WTC11 (cell line): ENCODE results near the gene EXOC6. TPM values are rescaled to one million over a fixed set of nuclear protein-coding genes. Genes with fewer than 3 reads are reported as not detected.

Source experiments
- ATAC-seq: fragments of 200-7000 bp; cut with Tn5 transposase; 2 replicates; pipeline ENCODE4 v1.10.0; 2021; ENCODE audit warnings: mild to moderate bottlenecking, moderate library complexity
- CTCF ChIA-PET: fragments of 300-600 bp; sonication (Branson Sonifier 250); formaldehyde crosslinking; loops from one replicate; lab custom pipeline; 2021; ENCODE audit warnings: antibody characterized with exemption; lab: Charles Lee
- POLR2A ChIA-PET: fragments of 350-600 bp; sonication (Branson Sonifier 250); formaldehyde crosslinking; loops from one replicate; lab custom pipeline; 2021; ENCODE audit warnings: antibody characterized with exemption; lab: Charles Lee
- DNase-seq: peaks from one replicate; pipeline ENCODE4 v3.0.0; 2021; ENCODE audit warnings: low spot score
- H3K27ac Mint-ChIP-seq: 2 replicates; pipeline ENCODE4 v1.8.0; 2021; ENCODE audit warnings: mixed read lengths
- H3K27me3 Mint-ChIP-seq: 2 replicates; pipeline ENCODE4 v1.8.0; 2021; ENCODE audit warnings: low read depth, mild to moderate bottlenecking, moderate library complexity, mixed read lengths
- H3K36me3 Mint-ChIP-seq: 2 replicates; pipeline ENCODE4 v1.8.0; 2021; ENCODE audit warnings: mixed read lengths
- H3K4me1 Mint-ChIP-seq: 2 replicates; pipeline ENCODE4 v1.8.0; 2022; ENCODE audit warnings: mixed read lengths
- H3K4me3 Mint-ChIP-seq: 2 replicates; pipeline ENCODE4 v1.8.0; 2021; ENCODE audit warnings: mild to moderate bottlenecking, moderate library complexity, mixed read lengths
- H3K9me3 Mint-ChIP-seq: 2 replicates; pipeline ENCODE4 v1.8.0; 2021; ENCODE audit warnings: mixed read lengths
- ARID4B ChIP-seq: sonication (generic); formaldehyde crosslinking; IDR thresholded peaks from 2 replicates; pipeline ENCODE4 v1.8.0; 2023; ENCODE audit warnings: missing genetic modification reagents, mild to moderate bottlenecking, borderline replicate concordance
- CBFB ChIP-seq: sonication (generic); formaldehyde crosslinking; IDR thresholded peaks from 2 replicates; pipeline ENCODE4 v1.8.1; 2022; ENCODE audit warnings: mild to moderate bottlenecking, low read depth, missing genetic modification reagents
- FOXP4 ChIP-seq: sonication (generic); formaldehyde crosslinking; IDR thresholded peaks from 2 replicates; pipeline ENCODE4 v1.8.0; 2022; ENCODE audit warnings: mild to moderate bottlenecking, missing genetic modification reagents
- KAT7 ChIP-seq: sonication (generic); formaldehyde crosslinking; IDR thresholded peaks from 2 replicates; pipeline ENCODE4 v1.8.1; 2023; ENCODE audit warnings: missing genetic modification reagents, mild to moderate bottlenecking, borderline replicate concordance
- MLX ChIP-seq: sonication (generic); formaldehyde crosslinking; IDR thresholded peaks from 2 replicates; pipeline ENCODE4 v1.8.1; 2023; ENCODE audit warnings: mild to moderate bottlenecking, missing genetic modification reagents, moderate library complexity
- NR3C1 ChIP-seq: sonication (generic); formaldehyde crosslinking; conservative IDR thresholded peaks from 2 replicates; pipeline ENCODE4 v1.8.1; 2023; ENCODE audit warnings: low read depth, mild to moderate bottlenecking, missing genetic modification reagents
- PREB ChIP-seq: sonication (generic); formaldehyde crosslinking; IDR thresholded peaks from 2 replicates; pipeline ENCODE4 v1.8.1; 2022; ENCODE audit warnings: mild to moderate bottlenecking, missing genetic modification reagents, moderate library complexity, borderline replicate concordance
- PRRX2 ChIP-seq: fragments of 250-450 bp; sonication (Bioruptor Pico); IDR thresholded peaks from 2 replicates; pipeline ENCODE4 v1.8.0; 2021; ENCODE audit warnings: mild to moderate bottlenecking
- SMAD4 ChIP-seq: sonication (generic); formaldehyde crosslinking; IDR thresholded peaks from 2 replicates; pipeline ENCODE4 v1.8.0; 2022; ENCODE audit warnings: mild to moderate bottlenecking, missing genetic modification reagents
- TP53 ChIP-seq: sonication (generic); formaldehyde crosslinking; IDR thresholded peaks from 2 replicates; pipeline ENCODE4 v1.8.1; 2023; ENCODE audit warnings: mild to moderate bottlenecking, missing genetic modification reagents
- ZNF121 ChIP-seq: sonication (generic); formaldehyde crosslinking; IDR thresholded peaks from 2 replicates; pipeline ENCODE4 v1.8.0; 2023; ENCODE audit warnings: missing genetic modification reagents
- ZNF138 ChIP-seq: sonication (generic); formaldehyde crosslinking; conservative IDR thresholded peaks from 2 replicates; pipeline ENCODE4 v1.8.1; 2022; ENCODE audit warnings: mild to moderate bottlenecking, moderate library complexity, missing genetic modification reagents
- ZNF281 ChIP-seq: sonication (generic); formaldehyde crosslinking; IDR thresholded peaks from 2 replicates; pipeline ENCODE4 v1.8.0; 2023; ENCODE audit warnings: mild to moderate bottlenecking, missing genetic modification reagents
- ZNF317 ChIP-seq: sonication (generic); formaldehyde crosslinking; IDR thresholded peaks from 2 replicates; pipeline ENCODE4 v1.8.1; 2023; ENCODE audit warnings: low read depth, mild to moderate bottlenecking, moderate library complexity, missing genetic modification reagents, borderline replicate concordance
- total RNA-seq: library from RNA; stranded (reverse); gene quantifications from 3 replicates; pipeline ENCODE4 v1.2.3, GENCODE V29; 2021

The EXOC6 gene
- total RNA-seq, 1 experiment from 2014 or later: 5.0 TPM

GRCh38 chr10:92894081-92894655 is 45.8 kb downstream of the EXOC6 start:
- Mint-ChIP-seq H3K4me1 (peaks cover 56% of the 10 kb centered on the region), H3K27ac (0 out of 2 replicates have a peak overlapping the region, but pooled peaks have one; percentile 58), H3K36me3 (no peaks in the 10 kb centered on the region), H3K9me3 (no peaks in the 10 kb centered on the region)
- POLR2A ChIA-PET: no interaction called here
- CTCF ChIA-PET: no interaction called here
- TF ChIP-seq ZNF317 (CRISPR knock-in tag) (no peak), ZNF281 (CRISPR knock-in tag) (no peak), NR3C1 (CRISPR knock-in tag) (no peak), ZNF138 (CRISPR knock-in tag) (no peak), PRRX2 (no peak), ARID4B (CRISPR knock-in tag) (no peak), ZNF121 (no peak), SMAD4 (CRISPR knock-in tag) (no peak), FOXP4 (no peak), TP53 (CRISPR knock-in tag) (no peak), PREB (CRISPR knock-in tag) (no peak), CBFB (CRISPR knock-in tag) (no peak), MLX (CRISPR knock-in tag) (no peak), KAT7 (CRISPR knock-in tag) (no peak)
- TF ChIP-seq, all 79 proteins: peak for 0
- DNase-seq (no peak), ATAC-seq (no peak)
- H3K27me3 Mint-ChIP-seq: no peaks in the 10 kb centered on the region
- H3K4me3 Mint-ChIP-seq: peak overlapping the region; percentile 33
